WTC11 (cell line): ENCODE results near the gene HTRA1. TPM values are rescaled to one million over a fixed set of nuclear protein-coding genes. Genes with fewer than 3 reads are reported as not detected.

Experiments
- ATAC-seq: fragments of 200-7000 bp; cut with Tn5 transposase; 2 replicates; pipeline ENCODE4 v1.10.0; 2021; ENCODE audit warnings: mild to moderate bottlenecking, moderate library complexity
- CTCF ChIA-PET: fragments of 300-600 bp; sonication (Branson Sonifier 250); formaldehyde crosslinking; loops from one replicate; lab custom pipeline; 2021; ENCODE audit warnings: antibody characterized with exemption; lab: Charles Lee
- POLR2A ChIA-PET: fragments of 350-600 bp; sonication (Branson Sonifier 250); formaldehyde crosslinking; loops from one replicate; lab custom pipeline; 2021; ENCODE audit warnings: antibody characterized with exemption; lab: Charles Lee
- DNase-seq: peaks from one replicate; pipeline ENCODE4 v3.0.0; 2021; ENCODE audit warnings: low spot score
- H3K27ac Mint-ChIP-seq: 2 replicates; pipeline ENCODE4 v1.8.0; 2021; ENCODE audit warnings: mixed read lengths
- H3K27me3 Mint-ChIP-seq: 2 replicates; pipeline ENCODE4 v1.8.0; 2021; ENCODE audit warnings: low read depth, mild to moderate bottlenecking, moderate library complexity, mixed read lengths
- H3K36me3 Mint-ChIP-seq: 2 replicates; pipeline ENCODE4 v1.8.0; 2021; ENCODE audit warnings: mixed read lengths
- H3K4me1 Mint-ChIP-seq: 2 replicates; pipeline ENCODE4 v1.8.0; 2022; ENCODE audit warnings: mixed read lengths
- H3K4me3 Mint-ChIP-seq: 2 replicates; pipeline ENCODE4 v1.8.0; 2021; ENCODE audit warnings: mild to moderate bottlenecking, moderate library complexity, mixed read lengths
- H3K9me3 Mint-ChIP-seq: 2 replicates; pipeline ENCODE4 v1.8.0; 2021; ENCODE audit warnings: mixed read lengths
- IRF1 ChIP-seq: sonication (generic); formaldehyde crosslinking; IDR thresholded peaks from 2 replicates; pipeline ENCODE4 v1.8.0; 2023; ENCODE audit warnings: missing genetic modification reagents
- JAZF1 ChIP-seq: fragments of 250-450 bp; sonication (Bioruptor Pico); IDR thresholded peaks from 2 replicates; pipeline ENCODE4 v1.9.0; 2021; ENCODE audit warnings: moderate library complexity, mild to moderate bottlenecking, inconsistent platforms
- RORB ChIP-seq: fragments of 250-450 bp; sonication (Bioruptor Pico); IDR thresholded peaks from 2 replicates; pipeline ENCODE4 v1.9.0; 2021; ENCODE audit warnings: mild to moderate bottlenecking
- TEAD1 ChIP-seq: sonication (generic); formaldehyde crosslinking; IDR thresholded peaks from 2 replicates; pipeline ENCODE4 v1.8.0; 2022; ENCODE audit warnings: mild to moderate bottlenecking, missing genetic modification reagents
- ZBTB43 ChIP-seq: sonication (generic); formaldehyde crosslinking; IDR thresholded peaks from 2 replicates; pipeline ENCODE4 v1.8.1; 2023; ENCODE audit warnings: mild to moderate bottlenecking, missing genetic modification reagents
- ZMAT4 ChIP-seq: fragments of 250-450 bp; sonication (Bioruptor Pico); IDR thresholded peaks from 2 replicates; pipeline ENCODE4 v1.9.0; 2021; ENCODE audit warnings: mild to moderate bottlenecking
- ZNF121 ChIP-seq: sonication (generic); formaldehyde crosslinking; IDR thresholded peaks from 2 replicates; pipeline ENCODE4 v1.8.0; 2023; ENCODE audit warnings: missing genetic modification reagents
- ZNF281 ChIP-seq: sonication (generic); formaldehyde crosslinking; IDR thresholded peaks from 2 replicates; pipeline ENCODE4 v1.8.0; 2023; ENCODE audit warnings: mild to moderate bottlenecking, missing genetic modification reagents
- ZNF425 ChIP-seq: fragments of 250-450 bp; sonication (Bioruptor Pico); conservative IDR thresholded peaks from 2 replicates; pipeline ENCODE4 v1.9.0; 2021; ENCODE audit warnings: mild to moderate bottlenecking
- ZSCAN18 ChIP-seq: fragments of 250-450 bp; sonication (Bioruptor Pico); IDR thresholded peaks from 2 replicates; pipeline ENCODE4 v2.1.2; 2022; ENCODE audit warnings: mild to moderate bottlenecking, moderate library complexity
- total RNA-seq: library from RNA; stranded (reverse); gene quantifications from 3 replicates; pipeline ENCODE4 v1.2.3, GENCODE V29; 2021
- TF ChIP-seq, protein P1 (sequence below): sonication (generic); formaldehyde crosslinking; IDR thresholded peaks from 2 replicates; pipeline ENCODE4 v1.8.1; 2022; ENCODE audit warnings: low read depth, mild to moderate bottlenecking, moderate library complexity, missing genetic modification reagents, borderline replicate concordance
- TF ChIP-seq, protein P2 (sequence below): sonication (generic); formaldehyde crosslinking; IDR thresholded peaks from 2 replicates; pipeline ENCODE4 v1.8.1; 2022; ENCODE audit warnings: mild to moderate bottlenecking, moderate library complexity, missing genetic modification reagents
- TF ChIP-seq, protein P3 (sequence below): sonication (generic); formaldehyde crosslinking; IDR thresholded peaks from 2 replicates; pipeline ENCODE4 v1.8.0; 2022; ENCODE audit warnings: missing genetic modification reagents

The HTRA1 gene
- total RNA-seq, 1 experiment from 2014 or later, result 18.3 TPM

GRCh38 chr10:122510326-122510725, 49.0 kb downstream of the HTRA1 start (continued):
- TF ChIP-seq ZNF425 (no peak), TEAD1 (CRISPR knock-in tag) (no peak), ZMAT4 (CRISPR knock-in tag) (no peak), IRF1 (no peak)

GRCh38 chr10:122510736-122511135, 49.4 kb downstream of the HTRA1 start:
- Mint-ChIP-seq H3K36me3 (no peaks in the 10 kb centered on the region; the same call in 1 of the 2 replicates), H3K9me3 (no peaks in the 10 kb centered on the region), H3K4me1 (peaks cover 5% of the 10 kb centered on the region; the same call in 1 of the 2 replicates), H3K27me3 (no peaks in the 10 kb centered on the region), H3K27ac (no peak overlapping the region), H3K4me3 (no peak overlapping the region)
- DNase-seq (no peak), ATAC-seq (no peak)
- TF ChIP-seq JAZF1 (CRISPR knock-in tag) (no peak), ZSCAN18 (no peak), ZBTB43 (CRISPR knock-in tag) (no peak), ZNF425 (no peak), RORB (CRISPR knock-in tag) (no peak), ZNF281 (CRISPR knock-in tag) (no peak), ZNF121 (CRISPR knock-in tag) (no peak)
- TF ChIP-seq, protein P1, sequence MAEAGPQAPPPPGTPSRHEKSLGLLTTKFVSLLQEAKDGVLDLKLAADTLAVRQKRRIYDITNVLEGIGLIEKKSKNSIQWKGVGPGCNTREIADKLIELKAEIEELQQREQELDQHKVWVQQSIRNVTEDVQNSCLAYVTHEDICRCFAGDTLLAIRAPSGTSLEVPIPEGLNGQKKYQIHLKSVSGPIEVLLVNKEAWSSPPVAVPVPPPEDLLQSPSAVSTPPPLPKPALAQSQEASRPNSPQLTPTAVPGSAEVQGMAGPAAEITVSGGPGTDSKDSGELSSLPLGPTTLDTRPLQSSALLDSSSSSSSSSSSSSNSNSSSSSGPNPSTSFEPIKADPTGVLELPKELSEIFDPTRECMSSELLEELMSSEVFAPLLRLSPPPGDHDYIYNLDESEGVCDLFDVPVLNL (CRISPR knock-in tag), result no peak
- TF ChIP-seq, protein P2, sequence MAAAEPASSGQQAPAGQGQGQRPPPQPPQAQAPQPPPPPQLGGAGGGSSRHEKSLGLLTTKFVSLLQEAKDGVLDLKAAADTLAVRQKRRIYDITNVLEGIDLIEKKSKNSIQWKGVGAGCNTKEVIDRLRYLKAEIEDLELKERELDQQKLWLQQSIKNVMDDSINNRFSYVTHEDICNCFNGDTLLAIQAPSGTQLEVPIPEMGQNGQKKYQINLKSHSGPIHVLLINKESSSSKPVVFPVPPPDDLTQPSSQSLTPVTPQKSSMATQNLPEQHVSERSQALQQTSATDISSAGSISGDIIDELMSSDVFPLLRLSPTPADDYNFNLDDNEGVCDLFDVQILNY (CRISPR knock-in tag), result no peak
- TF ChIP-seq, protein P3, sequence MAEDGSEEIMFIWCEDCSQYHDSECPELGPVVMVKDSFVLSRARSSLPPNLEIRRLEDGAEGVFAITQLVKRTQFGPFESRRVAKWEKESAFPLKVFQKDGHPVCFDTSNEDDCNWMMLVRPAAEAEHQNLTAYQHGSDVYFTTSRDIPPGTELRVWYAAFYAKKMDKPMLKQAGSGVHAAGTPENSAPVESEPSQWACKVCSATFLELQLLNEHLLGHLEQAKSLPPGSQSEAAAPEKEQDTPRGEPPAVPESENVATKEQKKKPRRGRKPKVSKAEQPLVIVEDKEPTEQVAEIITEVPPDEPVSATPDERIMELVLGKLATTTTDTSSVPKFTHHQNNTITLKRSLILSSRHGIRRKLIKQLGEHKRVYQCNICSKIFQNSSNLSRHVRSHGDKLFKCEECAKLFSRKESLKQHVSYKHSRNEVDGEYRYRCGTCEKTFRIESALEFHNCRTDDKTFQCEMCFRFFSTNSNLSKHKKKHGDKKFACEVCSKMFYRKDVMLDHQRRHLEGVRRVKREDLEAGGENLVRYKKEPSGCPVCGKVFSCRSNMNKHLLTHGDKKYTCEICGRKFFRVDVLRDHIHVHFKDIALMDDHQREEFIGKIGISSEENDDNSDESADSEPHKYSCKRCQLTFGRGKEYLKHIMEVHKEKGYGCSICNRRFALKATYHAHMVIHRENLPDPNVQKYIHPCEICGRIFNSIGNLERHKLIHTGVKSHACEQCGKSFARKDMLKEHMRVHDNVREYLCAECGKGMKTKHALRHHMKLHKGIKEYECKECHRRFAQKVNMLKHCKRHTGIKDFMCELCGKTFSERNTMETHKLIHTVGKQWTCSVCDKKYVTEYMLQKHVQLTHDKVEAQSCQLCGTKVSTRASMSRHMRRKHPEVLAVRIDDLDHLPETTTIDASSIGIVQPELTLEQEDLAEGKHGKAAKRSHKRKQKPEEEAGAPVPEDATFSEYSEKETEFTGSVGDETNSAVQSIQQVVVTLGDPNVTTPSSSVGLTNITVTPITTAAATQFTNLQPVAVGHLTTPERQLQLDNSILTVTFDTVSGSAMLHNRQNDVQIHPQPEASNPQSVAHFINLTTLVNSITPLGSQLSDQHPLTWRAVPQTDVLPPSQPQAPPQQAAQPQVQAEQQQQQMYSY (CRISPR knock-in tag), result no peak
- CTCF ChIA-PET, result interaction anchor here (1.4 kb wide), 1 partner anchor 55 kb away, joined by 8 read pairs; no protein-coding TSS in a partner anchor
- POLR2A ChIA-PET, result no interaction called here
